ENCODE measurements around the gene CLDN9. TPM values are rescaled to one million over a fixed set of nuclear protein-coding genes. Genes with fewer than 3 reads are reported as not detected.
A peak's percentile ranks its signal among the peaks of the same experiment; 100 is the strongest.

Gene CLDN9
- total and polyA plus RNA-seq, 10 donors, result 0.06 to 1.7 (median 0.44) TPM

- TF ChIP-seq POLR2AphosphoS5 (IDR thresholded peaks at IDR 0.05) (no peak), CTCF (IDR thresholded peaks at IDR 0.05 in 8 of 11, conservative IDR thresholded peaks at IDR 0.05 in 3 of 11) (no peak), POLR2A (IDR thresholded peaks at IDR 0.05) (no peak)
- intact Hi-C loops (cut with DNase I; ENCODE audit: low total_unique reads), result no loop called here
- H3K36me3 ChIP-seq, result peaks cover 0 to 27% (median 18%) of the 10 kb centered on the region in 6 donors
- no peak for DNase-seq
- WGBS, 5 donors, result 89 to 95% (median 94%) methylated on average over 8 of the region's 8 CpGs
- H3K4me1 ChIP-seq, result peaks cover 35 to 86% (median 64%) of the 10 kb centered on the region in 6 donors
- no peaks in the 10 kb centered on the region for H3K9me3 ChIP-seq
- H3K4me3 ChIP-seq, result no peak overlapping the region
- no peak overlapping the region for H3K27ac ChIP-seq
- H3K27me3 ChIP-seq (replicated peaks in 1 of 7), result peaks cover 0 to 30% (median 25%) of the 10 kb centered on the region in 7 donors
These were observed 13.3 kb downstream of the CLDN9 start for GRCh38 chr16:3026003-3026378.

- Histone ChIP-seq H3K4me1 (peaks cover 28 to 86% (median 57%) of the 10 kb centered on the region in 6 donors), H3K27ac (no peak overlapping the region), H3K4me3 (no peak overlapping the region), H3K9me3 (no peaks in the 10 kb centered on the region), H3K36me3 (peaks cover 0 to 27% (median 18%) of the 10 kb centered on the region in 6 donors), H3K27me3 (replicated peaks in 1 of 7) (peaks cover 0 to 39% (median 31%) of the 10 kb centered on the region in 7 donors)
- WGBS, 5 donors, result 94 to 98% (median 96%) methylated on average over 23 to 24 of the region's 24 CpGs
- TF ChIP-seq POLR2A (IDR thresholded peaks at IDR 0.05), result no peak
- TF ChIP-seq CTCF (IDR thresholded peaks at IDR 0.05 in 8 of 11, conservative IDR thresholded peaks at IDR 0.05 in 3 of 11), result no peak
- no peak for TF ChIP-seq POLR2AphosphoS5 (IDR thresholded peaks at IDR 0.05)
- intact Hi-C loops (cut with DNase I; ENCODE audit: low total_unique reads), result no loop called here
- peak; percentile 85 for DNase-seq
These were observed 14.1 kb downstream of the CLDN9 start for GRCh38 chr16:3026609-3027488.

GRCh38 chr16:3027489-3027795, 14.7 kb downstream of the CLDN9 start:
- no peak for TF ChIP-seq POLR2AphosphoS5 (IDR thresholded peaks at IDR 0.05)
- no peak for TF ChIP-seq CTCF (IDR thresholded peaks at IDR 0.05 in 8 of 11, conservative IDR thresholded peaks at IDR 0.05 in 3 of 11)
- TF ChIP-seq POLR2A (IDR thresholded peaks at IDR 0.05), result no peak
- Histone ChIP-seq H3K27ac (no peak overlapping the region), H3K9me3 (no peaks in the 10 kb centered on the region), H3K27me3 (replicated peaks in 1 of 7) (peaks cover 0 to 45% (median 37%) of the 10 kb centered on the region in 7 donors), H3K36me3 (peaks cover 0 to 27% (median 18%) of the 10 kb centered on the region in 6 donors), H3K4me3 (no peak overlapping the region), H3K4me1 (peaks cover 22 to 84% (median 52%) of the 10 kb centered on the region in 6 donors)
- WGBS, 5 donors, result 90 to 95% (median 94%) methylated on average over 8 of the region's 8 CpGs
- intact Hi-C loops (cut with DNase I; ENCODE audit: low total_unique reads), result no loop called here
- DNase-seq, result no peak

- Histone ChIP-seq H3K4me1 (peaks cover 16 to 77% (median 44%) of the 10 kb centered on the region in 6 donors), H3K27me3 (replicated peaks in 1 of 7) (peaks cover 0 to 52% (median 44%) of the 10 kb centered on the region in 7 donors), H3K27ac (peak overlapping the region in 3 of 8 donors; percentile 8 to 45 (median 39)), H3K4me3 (peak overlapping the region in 4 of 8 donors; percentile 13 to 36 (median 16)), H3K36me3 (peaks cover 0 to 27% (median 18%) of the 10 kb centered on the region in 6 donors), H3K9me3 (no peaks in the 10 kb centered on the region)
- DNase-seq, result peak; percentile 98
- TF ChIP-seq CTCF (IDR thresholded peaks at IDR 0.05 in 8 of 11, conservative IDR thresholded peaks at IDR 0.05 in 3 of 11), result peak; percentile 66 to 98 (median 94)
- peak; percentile 68 to 85 (median 76) for TF ChIP-seq POLR2AphosphoS5 (IDR thresholded peaks at IDR 0.05)
- no peak for TF ChIP-seq POLR2A (IDR thresholded peaks at IDR 0.05)
- 8 to 23% (median 10%) methylated on average over 31 to 58 of the region's 58 CpGs for WGBS, 5 donors
- intact Hi-C loops (cut with DNase I; ENCODE audit: low total_unique reads), result no loop called here
These were observed 15.4 kb downstream of the CLDN9 start for GRCh38 chr16:3027983-3028715.

All from spleen (tissue), 11 donors.